Muscle of leg (tissue), 11 donors: ENCODE measurements around the gene KRT37. TPM values are rescaled to one million over a fixed set of nuclear protein-coding genes. Genes with fewer than 3 reads are reported as not detected.
"Not testable (repeated sequence)": the region's sequence is repeated elsewhere in the genome, so short reads cannot be mapped to it uniquely, and the experiment has no call there.

Source experiments
- DNase-seq: peaks from one replicate; pipeline ENCODE4 v3.0.0; 2013
- H3K27ac ChIP-seq: one replicate; pipeline ENCODE4 v1.5.1; 2013; ENCODE audit warnings: mild to moderate bottlenecking, low read length, control low read depth
- H3K27me3 ChIP-seq: one replicate; pipeline ENCODE4 v1.6.1; 2013; ENCODE audit warnings: low read length; ENCODE audit not compliant: control insufficient read depth, insufficient read depth
- H3K36me3 ChIP-seq: one replicate; pipeline ENCODE4 v1.6.1; 2013; ENCODE audit warnings: low read length; ENCODE audit not compliant: control insufficient read depth, insufficient read depth
- H3K4me1 ChIP-seq: one replicate; pipeline ENCODE4 v1.6.1; 2013; ENCODE audit warnings: low read length; ENCODE audit not compliant: control insufficient read depth, insufficient read depth
- H3K4me3 ChIP-seq: one replicate; pipeline ENCODE4 v1.5.1; 2013; ENCODE audit warnings: low read length, control low read depth
- H3K9me3 ChIP-seq: replicated peaks from 2 replicates; pipeline ENCODE4 v1.6.1; 2013; ENCODE audit warnings: low read depth, low read length; ENCODE audit not compliant: control insufficient read depth
- WGBS: methylation state at CpG from one replicate; pipeline ENCODE4 v1.1.5; 2013; ENCODE audit warnings: missing lambda C conversion rate; ENCODE audit not compliant: insufficient coverage; 5-methylcytosine and 5-hydroxymethylcytosine counted together
- polyA plus RNA-seq, 8 donors: library from polyadenylated mRNA; unstranded; fragments of 120-200 nt; gene quantifications; one replicate each; pipeline versions ENCODE4 v1.2.1 to v1.2.3, GENCODE V29; 2013; ENCODE audit warnings: inconsistent platforms in 1 of 8, low replicate concordance in 1 of 8; ENCODE audit not compliant: insufficient read length in 8 of 8, insufficient read depth in 1 of 8
- total RNA-seq: library from RNA; stranded (reverse); fragments of 120-200 nt; gene quantifications from one replicate; pipeline ENCODE4 v1.2.4, GENCODE V29; 2013

KRT37 gene
- total and polyA plus RNA-seq, 9 donors, result not detected

- Histone ChIP-seq H3K27me3 (peaks cover 2% of the 10 kb centered on the region), H3K27ac (no peak overlapping the region), H3K36me3 (no peaks in the 10 kb centered on the region), H3K9me3 (no peaks in the 10 kb centered on the region), H3K4me1 (peaks cover 12% of the 10 kb centered on the region), H3K4me3 (no peak overlapping the region)
- WGBS, result 100% methylated on average over 1 of the region's 1 CpG
- no peak for DNase-seq
These were observed 28.8 kb downstream of the KRT37 start for GRCh38 chr17:41395611-41396010.

- WGBS, result 85% methylated on average over 4 of the region's 12 CpGs
- H3K36me3 ChIP-seq, H3K27me3 ChIP-seq, H3K4me3 ChIP-seq, H3K27ac ChIP-seq, H3K9me3 ChIP-seq, DNase-seq: not testable (repeated sequence)
- H3K4me1 ChIP-seq, result peaks cover 12% of the 10 kb centered on the region
These were observed 29.3 kb downstream of the KRT37 start for GRCh38 chr17:41395044-41395443.

DNA sequence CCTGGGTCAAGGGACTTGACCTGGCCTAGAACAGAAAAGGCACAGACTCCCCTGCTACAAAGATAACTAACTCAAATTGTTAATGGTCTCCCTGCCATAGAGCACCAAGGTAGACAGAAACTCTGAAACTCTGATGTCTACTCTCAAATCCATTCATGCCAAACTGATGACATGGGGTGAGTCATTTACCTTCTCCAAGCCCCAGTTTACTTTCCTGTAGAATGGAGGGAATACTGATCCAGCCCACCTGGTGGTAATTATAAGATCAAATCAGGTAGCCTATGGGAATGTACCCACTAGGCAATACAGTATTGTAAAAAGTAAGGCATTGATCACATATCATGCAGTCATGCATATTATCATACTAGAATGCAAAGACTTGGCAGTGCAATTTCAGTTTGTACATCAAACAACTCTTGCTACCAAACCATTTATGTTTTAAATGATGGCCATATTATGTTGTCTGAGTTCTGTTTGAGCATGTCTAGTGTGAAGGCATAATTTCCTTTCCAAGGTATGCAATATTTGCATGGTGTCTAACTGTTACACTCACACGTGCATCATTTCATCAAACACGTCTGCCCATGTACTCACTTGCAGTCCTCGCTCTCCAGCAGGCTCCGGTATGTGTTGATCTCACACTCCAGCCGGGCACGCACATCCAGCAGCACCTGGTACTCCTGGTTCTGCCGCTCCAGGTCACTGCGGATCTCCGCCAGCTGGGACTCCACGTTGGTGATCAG, 30.0 kb downstream of the KRT37 start:
- H3K27me3 ChIP-seq, result no peaks in the 10 kb centered on the region
- WGBS, result 80% methylated on average over 8 of the region's 10 CpGs

GRCh38 chr17:41393826-41394225, 30.6 kb downstream of the KRT37 start:
- WGBS, result 77% methylated on average over 9 of the region's 10 CpGs
- no peak for DNase-seq
- no peaks in the 10 kb centered on the region for H3K27me3 ChIP-seq
- H3K9me3 ChIP-seq, result no peaks in the 10 kb centered on the region
- H3K4me1 ChIP-seq, result peaks cover 12% of the 10 kb centered on the region
- no peaks in the 10 kb centered on the region for H3K36me3 ChIP-seq
- no peak overlapping the region for H3K4me3 ChIP-seq
- H3K27ac ChIP-seq, result no peak overlapping the region

More for the DNA sequence above, 30.0 kb downstream of the KRT37 start:
- H3K36me3 ChIP-seq, result no peaks in the 10 kb centered on the region
- no peak for DNase-seq
- H3K4me1 ChIP-seq, result peaks cover 12% of the 10 kb centered on the region
- no peaks in the 10 kb centered on the region for H3K9me3 ChIP-seq
- no peak overlapping the region for H3K4me3 ChIP-seq
- no peak overlapping the region for H3K27ac ChIP-seq

GRCh38 chr17:41393294-41393693, 31.1 kb downstream of the KRT37 start:
- 40% methylated on average over 3 of the region's 5 CpGs for WGBS
- DNase-seq, result peak; percentile 41
- H3K27me3 ChIP-seq, result no peaks in the 10 kb centered on the region
- no peak overlapping the region for H3K4me3 ChIP-seq
- H3K9me3 ChIP-seq, result no peaks in the 10 kb centered on the region
- H3K27ac ChIP-seq, result no peak overlapping the region
- H3K36me3 ChIP-seq, result no peaks in the 10 kb centered on the region
- H3K4me1 ChIP-seq, result peaks cover 12% of the 10 kb centered on the region

DNA sequence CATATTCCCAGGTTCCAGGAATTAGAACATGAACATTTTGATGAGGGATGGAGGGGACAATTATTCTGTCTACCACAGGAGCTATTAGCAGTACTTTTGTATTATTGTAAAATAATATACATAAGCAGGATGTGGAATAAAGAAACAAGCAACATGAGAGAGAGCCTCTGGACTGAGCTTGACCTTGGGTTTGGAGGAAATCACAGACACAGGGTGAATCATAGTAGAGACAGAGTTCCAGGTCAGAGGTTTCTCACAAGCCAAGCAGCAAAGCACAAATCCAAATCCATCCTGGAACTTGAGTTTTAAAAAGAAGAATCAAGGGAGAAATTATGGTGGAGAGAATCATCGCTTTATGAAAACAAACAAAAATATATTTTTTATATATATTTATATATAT, 32.1 kb downstream of the KRT37 start:
- H3K4me3 ChIP-seq, result no peak overlapping the region
- H3K9me3 ChIP-seq, result peaks cover 2% of the 10 kb centered on the region
- H3K4me1 ChIP-seq, result peaks cover 9% of the 10 kb centered on the region
- no peaks in the 10 kb centered on the region for H3K27me3 ChIP-seq
- no peak for DNase-seq
- WGBS, result no CpG with 5 or more reads among the region's 1 CpG
- H3K36me3 ChIP-seq, result no peaks in the 10 kb centered on the region
- H3K27ac ChIP-seq, result no peak overlapping the region

DNA sequence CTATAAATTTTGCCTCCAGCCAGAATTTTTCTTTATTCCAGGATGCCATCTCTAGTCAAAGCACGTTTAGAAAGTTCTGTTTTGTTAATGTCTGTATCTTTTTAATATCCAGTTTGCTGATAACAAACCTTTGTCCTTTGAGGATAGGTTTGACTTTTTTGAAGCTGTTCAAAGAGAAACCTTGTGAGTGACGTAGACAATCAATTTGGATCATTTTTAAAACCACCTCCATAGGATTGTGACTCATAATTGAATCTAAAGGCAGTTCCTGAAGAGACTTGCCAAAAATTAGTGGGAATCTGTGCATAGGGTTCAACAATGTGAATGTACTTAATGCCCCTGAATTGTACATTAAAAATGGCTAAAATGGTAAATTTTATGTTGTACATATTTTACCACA, 32.9 kb downstream of the KRT37 start:
- H3K27ac ChIP-seq, result no peak overlapping the region
- no CpG with 5 or more reads among the region's 2 CpGs for WGBS
- peaks cover 3% of the 10 kb centered on the region for H3K4me1 ChIP-seq
- no peak overlapping the region for H3K4me3 ChIP-seq
- no peaks in the 10 kb centered on the region for H3K36me3 ChIP-seq
- H3K27me3 ChIP-seq, result no peaks in the 10 kb centered on the region
- no peak for DNase-seq
- peaks cover 4% of the 10 kb centered on the region for H3K9me3 ChIP-seq

DNA sequence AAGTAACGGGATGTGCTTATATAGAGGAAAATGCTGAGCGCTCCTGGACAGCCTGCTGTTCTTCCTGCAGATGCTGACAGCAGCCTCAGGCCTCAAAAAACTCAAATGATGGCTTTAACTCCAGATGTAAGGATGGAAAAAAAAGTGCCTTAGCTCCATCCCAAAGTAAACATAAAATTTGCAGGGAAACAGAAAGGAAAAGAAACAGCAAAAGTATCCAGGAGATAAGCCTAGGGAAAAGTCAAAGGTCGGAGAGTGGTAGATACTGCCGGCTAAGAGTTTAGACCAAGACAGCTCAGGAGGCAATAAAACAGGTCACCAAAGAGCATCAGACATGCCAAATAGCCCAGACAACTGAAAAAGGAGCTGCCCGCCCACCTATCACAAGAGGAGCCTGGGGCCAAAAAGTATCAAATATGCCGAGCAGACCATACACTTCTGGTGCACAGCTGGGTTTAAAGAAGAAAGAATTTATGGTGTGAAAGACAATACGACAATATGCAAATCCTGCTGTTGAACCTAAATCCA, 33.9 kb downstream of the KRT37 start:
- Histone ChIP-seq H3K9me3 (peaks cover 9% of the 10 kb centered on the region), H3K27me3 (no peaks in the 10 kb centered on the region)

GRCh38 chr17:41387670-41388069, 36.7 kb downstream of the KRT37 start:
- no CpG with 5 or more reads among the region's 4 CpGs for WGBS
- peaks cover 9% of the 10 kb centered on the region for H3K9me3 ChIP-seq
- no peak overlapping the region for H3K27ac ChIP-seq
- H3K36me3 ChIP-seq, result no peaks in the 10 kb centered on the region
- H3K4me1 ChIP-seq, result no peaks in the 10 kb centered on the region
- H3K27me3 ChIP-seq, result no peaks in the 10 kb centered on the region
- DNase-seq, result no peak
- H3K4me3 ChIP-seq, result no peak overlapping the region

More for the DNA sequence above, 33.9 kb downstream of the KRT37 start:
- Histone ChIP-seq H3K4me1 (no peaks in the 10 kb centered on the region), H3K36me3 (no peaks in the 10 kb centered on the region), H3K27ac (no peak overlapping the region), H3K4me3 (no peak overlapping the region)
- 40% methylated on average over 1 of the region's 7 CpGs for WGBS
- no peak for DNase-seq

DNA sequence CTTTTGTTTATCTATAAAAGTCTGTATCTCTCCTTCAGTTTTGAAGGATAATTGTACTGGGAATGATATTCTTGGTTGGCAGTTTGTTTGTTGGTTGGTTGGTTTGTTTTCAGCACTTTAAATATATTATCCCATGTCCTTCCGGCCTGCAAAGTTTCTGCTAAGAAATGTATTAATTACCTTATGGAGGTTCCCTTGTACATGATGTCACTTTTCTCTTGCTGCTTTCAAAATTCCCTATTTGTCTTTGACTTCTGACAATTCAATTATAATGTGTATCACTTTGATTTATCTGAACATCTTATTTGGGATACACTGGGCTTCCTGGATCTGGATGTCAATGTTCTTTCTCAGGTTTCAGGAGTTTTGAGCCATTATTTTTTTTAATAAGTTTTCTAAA, 38.2 kb downstream of the KRT37 start:
- H3K9me3 ChIP-seq, result peaks cover 9% of the 10 kb centered on the region
- H3K27ac ChIP-seq, result no peak overlapping the region
- no peak overlapping the region for H3K4me3 ChIP-seq
- no CpG with 5 or more reads among the region's 1 CpG for WGBS
- no peak for DNase-seq
- no peaks in the 10 kb centered on the region for H3K4me1 ChIP-seq
- H3K36me3 ChIP-seq, result no peaks in the 10 kb centered on the region
- no peaks in the 10 kb centered on the region for H3K27me3 ChIP-seq
